A673 (cell line): Measurements from ENCODE around the gene CDC42BPA. TPM values are rescaled to one million over a fixed set of nuclear protein-coding genes. Genes with fewer than 3 reads are reported as not detected.
"Not testable (repeated sequence)": the region's sequence is repeated elsewhere in the genome, so short reads cannot be mapped to it uniquely, and the experiment has no call there.

Source experiments
- BruUV-seq: library from RNA; stranded (reverse); fragments of 400-500 nt; replicated peaks from 2 replicates; lab custom pipeline; 2021; lab: Mats Ljungman, UMichigan
- CTCF ChIA-PET: fragments of 300-600 bp; sonication (Branson Sonifier 250); formaldehyde crosslinking; loops from one replicate; lab custom pipeline; 2022; ENCODE audit warnings: antibody characterized with exemption; lab: Charles Lee
- POLR2A ChIA-PET: fragments of 300-600 bp; sonication (Branson Sonifier 250); formaldehyde crosslinking; loops from one replicate; lab custom pipeline; 2022; ENCODE audit warnings: antibody characterized with exemption; ENCODE audit not compliant: low non-redundant PET; lab: Charles Lee
- DNase-seq: peaks from one replicate; pipeline ENCODE4 v3.0.0-alpha.2; 2015; ENCODE audit warnings: low spot score
- H3K27ac ChIP-seq: fragments of 200-600 bp; sonication (generic); 2 replicates; pipeline ENCODE4 v1.5.1; 2016; ENCODE audit warnings: mixed run types, low read depth, mild to moderate bottlenecking, mixed read lengths, antibody characterized with exemption, low read length; ENCODE audit not compliant: poor library complexity, severe bottlenecking
- H3K27me3 ChIP-seq: fragments of 200-600 bp; sonication (generic); replicated peaks from 2 replicates; pipeline ENCODE4 v1.6.1; 2017; ENCODE audit warnings: mixed run types, low read depth, mild to moderate bottlenecking, mixed read lengths, antibody characterized with exemption, low read length; ENCODE audit not compliant: insufficient read depth, poor library complexity
- H3K36me3 ChIP-seq: fragments of 200-600 bp; sonication (generic); 2 replicates; pipeline ENCODE4 v1.6.1; 2016; ENCODE audit warnings: mixed run types, mild to moderate bottlenecking, mixed read lengths, antibody characterized with exemption, low read length; ENCODE audit not compliant: insufficient read depth, poor library complexity, severe bottlenecking
- H3K4me1 ChIP-seq: fragments of 200-600 bp; sonication (generic); 2 replicates; pipeline ENCODE4 v1.6.1; 2017; ENCODE audit warnings: mixed run types, mild to moderate bottlenecking, mixed read lengths, antibody characterized with exemption, low read length; ENCODE audit not compliant: insufficient read depth, poor library complexity, severe bottlenecking
- H3K4me3 ChIP-seq: fragments of 200-600 bp; sonication (generic); 2 replicates; pipeline ENCODE4 v1.5.1; 2016; ENCODE audit warnings: low read depth, mixed run types, mild to moderate bottlenecking, mixed read lengths, low read length; ENCODE audit not compliant: poor library complexity, severe bottlenecking
- H3K9me3 ChIP-seq: fragments of 200-600 bp; sonication (generic); 2 replicates; pipeline ENCODE4 v1.6.1; 2016; ENCODE audit warnings: mixed run types, low read depth, mild to moderate bottlenecking, mixed read lengths, antibody characterized with exemption, low read length; ENCODE audit not compliant: poor library complexity, severe bottlenecking
- CTCF ChIP-seq: fragments of 300-800, 200-600 bp; sonication (generic); conservative IDR thresholded peaks from 2 replicates; pipeline ENCODE4 v1.5.1; 2017; ENCODE audit warnings: low read depth, mild to moderate bottlenecking, antibody characterized with exemption, low read length, moderate library complexity, mixed read lengths
- EZH2 ChIP-seq: fragments of 200-600 bp; sonication (generic); IDR thresholded peaks from 2 replicates; pipeline ENCODE4 v1.6.1; 2017; ENCODE audit warnings: borderline replicate concordance, low read depth, mild to moderate bottlenecking, mixed read lengths, antibody characterized with exemption, low read length; ENCODE audit not compliant: poor library complexity, severe bottlenecking
- intact Hi-C: fragments of 100-400 bp; cut with micrococcal nuclease; formaldehyde crosslinking; loops from one replicate; pipeline ENCODE4 v1.10.0; 2022; ENCODE audit not compliant: unreplicated experiment
- total RNA-seq: library from RNA; stranded (reverse); gene quantifications from 2 replicates; pipeline ENCODE4 v1.2.3, GENCODE V29; 2021

CDC42BPA gene
- total RNA-seq, 1 experiment from 2014 or later: 21.7 TPM

- Histone ChIP-seq H3K4me1 (no peaks in the 10 kb centered on the region), H3K27ac (no peak overlapping the region), H3K27me3 (no peaks in the 10 kb centered on the region), H3K36me3 (no peaks in the 10 kb centered on the region), H3K9me3 (no peaks in the 10 kb centered on the region), H3K4me3 (no peak overlapping the region)
- CTCF ChIA-PET: no interaction called here
- BruUV-seq: no TSS peak
- TF ChIP-seq EZH2 (no peak), CTCF (no peak)
- no peak for DNase-seq
- intact Hi-C loops: no loop called here
- POLR2A ChIA-PET: no interaction called here
Observed at GRCh38 chr1:227136210-227136820, 182.0 kb downstream of the CDC42BPA start.

GRCh38 chr1:227134686-227135314 is 183.5 kb downstream of the CDC42BPA start:
- Histone ChIP-seq H3K9me3 (no peaks in the 10 kb centered on the region), H3K27ac (no peak overlapping the region), H3K4me3 (no peak overlapping the region), H3K27me3 (no peaks in the 10 kb centered on the region), H3K36me3 (no peaks in the 10 kb centered on the region), H3K4me1 (no peaks in the 10 kb centered on the region)
- BruUV-seq: no TSS peak
- TF ChIP-seq EZH2 (no peak), CTCF (no peak)
- ChIA-PET CTCF (no interaction called here), POLR2A (no interaction called here)
- DNase-seq: no peak
- intact Hi-C loops: no loop called here

- DNase-seq, H3K4me1 ChIP-seq, H3K27ac ChIP-seq, H3K9me3 ChIP-seq, H3K4me3 ChIP-seq, BruUV-seq, H3K27me3 ChIP-seq, intact Hi-C loops, POLR2A ChIA-PET, CTCF ChIA-PET, H3K36me3 ChIP-seq: not testable (repeated sequence)
Observed at GRCh38 chr1:227132695-227133094, 185.6 kb downstream of the CDC42BPA start.

- no peak overlapping the region for H3K4me3 ChIP-seq
- H3K27me3 ChIP-seq: no peaks in the 10 kb centered on the region
- intact Hi-C loops: no loop called here
- ChIA-PET POLR2A (no interaction called here), CTCF (no interaction called here)
- peak; percentile 31 for DNase-seq
- H3K36me3 ChIP-seq: no peaks in the 10 kb centered on the region
- no TSS peak for BruUV-seq
- TF ChIP-seq CTCF (peak; percentile 66), EZH2 (no peak)
- H3K9me3 ChIP-seq: no peaks in the 10 kb centered on the region
- no peaks in the 10 kb centered on the region for H3K4me1 ChIP-seq
- no peak overlapping the region for H3K27ac ChIP-seq
Observed at GRCh38 chr1:227131193-227131592, 187.1 kb downstream of the CDC42BPA start.
